H1 (cell line): ENCODE measurements around the gene MPST. TPM values are rescaled to one million over a fixed set of nuclear protein-coding genes. Genes with fewer than 3 reads are reported as not detected.

Experiments
- CTCF ChIA-PET: fragments of 300-600 bp; sonication (Branson Sonifier 250); formaldehyde crosslinking; loops from one replicate; lab custom pipeline; 2021; ENCODE audit not compliant: partially characterized antibody; lab: Charles Lee
- POLR2A ChIA-PET: fragments of 300-600 bp; sonication (Branson Sonifier 250); formaldehyde crosslinking; loops from one replicate; lab custom pipeline; 2021; ENCODE audit warnings: inconsistent platforms; ENCODE audit not compliant: partially characterized antibody; lab: Charles Lee
- DNase-seq, 2 experiments: peaks; one replicate each; pipeline versions ENCODE4 v3.0.0 to v3.0.0-alpha.2; 2010 to 2022; ENCODE audit warnings: low spot score in 2 of 2, low read depth in 1 of 2, mixed read lengths in 1 of 2
- FAIRE-seq: peaks from 2 replicates; lab custom pipeline; 2011; peaks lifted over from hg19 to GRCh38; lab: Jason Lieb, UNC
- H2AFZ ChIP-seq: 2 replicates; pipeline ENCODE4 v1.8.1; 2012; ENCODE audit warnings: low read length, inconsistent platforms
- H2AK5ac ChIP-seq: 2 replicates; pipeline ENCODE4 v1.6.1; 2013; ENCODE audit warnings: low read depth, low read length
- H2BK120ac ChIP-seq: replicated peaks from 2 replicates; pipeline ENCODE3; 2013; ENCODE audit warnings: low read depth, low read length, inconsistent platforms
- H2BK12ac ChIP-seq: 2 replicates; pipeline ENCODE4 v1.6.1; 2013; ENCODE audit warnings: low read depth, low read length
- H2BK15ac ChIP-seq: 2 replicates; pipeline ENCODE4 v1.6.1; 2013; ENCODE audit warnings: low read length
- H2BK20ac ChIP-seq: 2 replicates; pipeline ENCODE4 v1.6.1; 2013; ENCODE audit warnings: low read length
- H2BK5ac ChIP-seq: 2 replicates; pipeline ENCODE4 v1.6.1; 2013; ENCODE audit warnings: low read depth, low read length
- H3K14ac ChIP-seq: 2 replicates; pipeline ENCODE4 v1.6.1; 2013; ENCODE audit warnings: inconsistent platforms; ENCODE audit not compliant: insufficient read length
- H3K18ac ChIP-seq: 2 replicates; pipeline ENCODE4 v1.6.1; 2013; ENCODE audit warnings: low read length; ENCODE audit errors: extremely low read depth
- H3K23ac ChIP-seq: 2 replicates; pipeline ENCODE4 v1.6.1; 2013; ENCODE audit warnings: inconsistent platforms; ENCODE audit not compliant: insufficient read length
- H3K23me2 ChIP-seq: 2 replicates; pipeline ENCODE4 v1.6.1; 2013; ENCODE audit warnings: low read depth, low read length
- H3K27ac ChIP-seq: 2 replicates; pipeline ENCODE4 v1.6.1; 2011; ENCODE audit warnings: low read depth, low read length, inconsistent platforms
- H3K27me3 ChIP-seq, 4 experiments: replicated peaks in 1 of 4; 1 replicate in 1 of 4; 2 replicates in 3 of 4; pipeline versions ENCODE4 v1.6.1 to v1.8.1; 2011 to 2013; ENCODE audit warnings: low read length in 3 of 4, mild to moderate bottlenecking in 3 of 4, inconsistent platforms in 2 of 4, mixed read lengths in 2 of 4, moderate library complexity in 1 of 4; ENCODE audit not compliant: control insufficient read depth in 3 of 4, insufficient read depth in 3 of 4; ENCODE audit errors: extremely low read depth in 1 of 4
- H3K36me3 ChIP-seq, 4 experiments: 2 replicates each; pipeline versions ENCODE4 v1.6.1 to v1.8.1; 2011 to 2013; ENCODE audit warnings: mild to moderate bottlenecking in 4 of 4, low read length in 3 of 4, moderate library complexity in 2 of 4, control low read depth in 1 of 4, inconsistent platforms in 1 of 4; ENCODE audit not compliant: insufficient read depth in 4 of 4, control insufficient read depth in 2 of 4
- H3K4ac ChIP-seq: replicated peaks from 2 replicates; pipeline ENCODE3; 2013; ENCODE audit warnings: low read length, low read depth, mixed read lengths, inconsistent platforms; ENCODE audit not compliant: insufficient read length
- H3K4me1 ChIP-seq, 4 experiments: replicated peaks in 1 of 4; 1 replicate in 1 of 4; 2 replicates in 3 of 4; pipeline versions ENCODE4 v1.6.1 to v1.8.1; 2011 to 2013; ENCODE audit warnings: low read length in 3 of 4, inconsistent platforms in 2 of 4, mixed read lengths in 1 of 4; ENCODE audit not compliant: insufficient read depth in 4 of 4, control insufficient read depth in 3 of 4
- H3K4me2 ChIP-seq, 2 experiments: 2 replicates each; pipeline versions ENCODE4 v1.6.1 to v1.8.1; 2011 to 2013; ENCODE audit warnings: low read depth in 2 of 2, low read length in 2 of 2, control low read depth in 1 of 2, inconsistent platforms in 1 of 2, mild to moderate bottlenecking in 1 of 2; ENCODE audit not compliant: insufficient read depth in 1 of 2
- H3K4me3 ChIP-seq, 4 experiments: fragments of 200-600, 300-600 bp in 1 of 4; sonication (generic), shearing (Covaris generic), sonication (Bioruptor Twin) in 1 of 4; 2 replicates each; pipeline versions ENCODE4 v1.5.1 to v1.8.1; 2011 to 2016; ENCODE audit warnings: low read length in 4 of 4, low read depth in 3 of 4, control low read depth in 2 of 4, inconsistent platforms in 2 of 4, mild to moderate bottlenecking in 2 of 4, mixed read lengths in 1 of 4, moderate library complexity in 1 of 4; ENCODE audit not compliant: insufficient read depth in 2 of 4; ENCODE audit errors: extremely low read depth in 1 of 4
- H3K56ac ChIP-seq: replicated peaks from 2 replicates; pipeline ENCODE3; 2013; ENCODE audit warnings: low read depth, mild to moderate bottlenecking, mixed read lengths, low read length, inconsistent platforms; ENCODE audit not compliant: insufficient read length
- H3K79me1 ChIP-seq: 2 replicates; pipeline ENCODE4 v1.6.1; 2013; ENCODE audit warnings: low read depth, low read length, control low read depth
- H3K79me2 ChIP-seq, 2 experiments: 2 replicates each; pipeline versions ENCODE4 v1.6.1 to v1.8.1; 2012 to 2013; ENCODE audit warnings: low read length in 2 of 2, mild to moderate bottlenecking in 2 of 2, inconsistent platforms in 1 of 2; ENCODE audit not compliant: insufficient read depth in 2 of 2, control insufficient read depth in 1 of 2
- H3K9ac ChIP-seq, 4 experiments: replicated peaks in 1 of 4; 1 replicate in 1 of 4; 2 replicates in 3 of 4; pipeline versions ENCODE4 v1.6.1 to v1.8.1; 2011 to 2013; ENCODE audit warnings: low read depth in 3 of 4, low read length in 3 of 4, control low read depth in 2 of 4, mild to moderate bottlenecking in 2 of 4, moderate library complexity in 2 of 4, inconsistent platforms in 1 of 4; ENCODE audit errors: extremely low read depth in 1 of 4
- H3K9me3 ChIP-seq, 2 experiments: 2 replicates each; pipeline versions ENCODE4 v1.6.1 to v1.8.1; 2012 to 2013; ENCODE audit warnings: mild to moderate bottlenecking in 2 of 2, moderate library complexity in 2 of 2, control low read depth in 1 of 2, inconsistent platforms in 1 of 2, low read depth in 1 of 2, low read length in 1 of 2, mixed read lengths in 1 of 2; ENCODE audit not compliant: insufficient read depth in 2 of 2
- H4K20me1 ChIP-seq, 2 experiments: replicated peaks in 1 of 2; 2 replicates each; pipeline versions ENCODE3 to v1.8.1; 2011 to 2013; ENCODE audit warnings: inconsistent platforms in 2 of 2, low read length in 2 of 2, mild to moderate bottlenecking in 1 of 2; ENCODE audit not compliant: insufficient read depth in 2 of 2, control insufficient read depth in 1 of 2
- H4K5ac ChIP-seq: 2 replicates; pipeline ENCODE4 v1.6.1; 2013; ENCODE audit warnings: low read length, low read depth, mixed read lengths, inconsistent platforms; ENCODE audit not compliant: insufficient read length
- H4K8ac ChIP-seq: 2 replicates; pipeline ENCODE4 v1.8.0; 2013; ENCODE audit warnings: mild to moderate bottlenecking, moderate library complexity, low read length, inconsistent platforms; ENCODE audit not compliant: insufficient read depth; ENCODE audit errors: extremely low read depth
- H4K91ac ChIP-seq: replicated peaks from 2 replicates; pipeline ENCODE3; 2013; ENCODE audit warnings: low read length, mixed read lengths, inconsistent platforms; ENCODE audit not compliant: insufficient read length
- ASH2L ChIP-seq: fragments of 200-600, 300-600 bp; sonication (generic); IDR thresholded peaks from one replicate; pipeline ENCODE4 v1.7.1; 2017; ENCODE audit warnings: low read length
- CREB1 ChIP-seq: IDR thresholded peaks from 2 replicates; pipeline ENCODE4 v1.6.1; 2012; ENCODE audit warnings: inconsistent platforms
- JUN ChIP-seq: IDR thresholded peaks from 2 replicates; pipeline ENCODE4 v1.6.1; 2011; ENCODE audit warnings: low read depth, mild to moderate bottlenecking, improper control_type of control experiment, low read length
- JUND ChIP-seq: IDR thresholded peaks from 2 replicates; pipeline ENCODE4 v1.6.1; 2011; ENCODE audit warnings: mild to moderate bottlenecking, improper control_type of control experiment, low read length
- POLR2A ChIP-seq, 2 experiments: IDR thresholded peaks; 1 replicate in 1 of 2; 2 replicates in 1 of 2; pipeline ENCODE4 v1.6.1; 2011; ENCODE audit warnings: low read depth in 2 of 2, low read length in 2 of 2, mild to moderate bottlenecking in 2 of 2; ENCODE audit errors: control extremely low read depth in 1 of 2
- RNF2 ChIP-seq: fragments of 200-900, 300-1000 bp; sonication (generic); IDR thresholded peaks from 2 replicates; pipeline ENCODE4 v1.7.1; 2016; ENCODE audit warnings: borderline replicate concordance, low read depth, mild to moderate bottlenecking, antibody characterized with exemption, low read length; ENCODE audit not compliant: poor library complexity, severe bottlenecking; ENCODE audit errors: missing control alignments
- SIX5 ChIP-seq: IDR thresholded peaks from 2 replicates; pipeline ENCODE4 v1.6.1; 2011; ENCODE audit warnings: mild to moderate bottlenecking, low read depth, low read length
- SP4 ChIP-seq: IDR thresholded peaks from 2 replicates; pipeline ENCODE4 v1.6.1; 2012; ENCODE audit warnings: low read length, inconsistent platforms
- TAF1 ChIP-seq: IDR thresholded peaks from 2 replicates; pipeline ENCODE4 v1.6.1; 2011; ENCODE audit warnings: mild to moderate bottlenecking, low read depth, low read length
- YY1 ChIP-seq: IDR thresholded peaks from 2 replicates; pipeline ENCODE4 v1.6.1; 2011; ENCODE audit warnings: low read depth, mild to moderate bottlenecking, low read length
- WGBS, 2 experiments: shearing (Covaris generic) in 1 of 2; methylation state at CpG; one replicate each; pipeline versions ENCODE4 v1.1.6 to v1.1.7; 2013 to 2015; ENCODE audit warnings: low lambda C conversion rate in 2 of 2, mixed read lengths in 2 of 2, inconsistent platforms in 1 of 2, low coverage in 1 of 2, missing lambda C conversion rate in 1 of 2; ENCODE audit not compliant: insufficient replicate concordance in 2 of 2, insufficient coverage in 1 of 2, insufficient read length in 1 of 2; ENCODE audit errors: extremely low coverage in 1 of 2, missing lambda C conversion rate in 1 of 2; 5-methylcytosine and 5-hydroxymethylcytosine counted together
- polyA plus RNA-seq, 7 experiments: library from polyadenylated mRNA; depleted of rRNA in 3 of 7; stranded (reverse) in 5 of 7; unstranded in 2 of 7; fragments of >200 nt in 5 of 7; fragments of 200-250 nt in 2 of 7; gene quantifications; 1 replicate in 5 of 7; 2 replicates in 1 of 7; 4 replicates in 1 of 7; pipeline versions ENCODE4 v1.2.1 to v1.2.3, GENCODE V29; 2011 to 2013; ENCODE audit warnings: missing spikeins in 2 of 7, mixed read lengths in 2 of 7
- total RNA-seq: library from RNA; stranded (reverse); fragmentation: NEBNext Ultra II Directional; extraction: Animal tissue kit (Norgen Biotek cat#: 25700); gene quantifications from 2 replicates; pipeline ENCODE4 v1.2.1, GENCODE V29; 2021
- TF ChIP-seq, protein P1 (sequence below): IDR thresholded peaks from 2 replicates; pipeline ENCODE4 v1.6.1; 2011; ENCODE audit warnings: low read depth, mild to moderate bottlenecking, low read length; ENCODE audit not compliant: insufficient read depth
- TF ChIP-seq, protein P2 (sequence below): IDR thresholded peaks from 2 replicates; pipeline ENCODE4 v1.6.1; 2012; ENCODE audit warnings: low read length, inconsistent platforms

Gene MPST
- total and polyA plus RNA-seq, 2 of the 8 experiments (the other 6 are each of a cell fraction or from before 2014, with no cell fraction given) = 86.0 to 124 TPM

DNA sequence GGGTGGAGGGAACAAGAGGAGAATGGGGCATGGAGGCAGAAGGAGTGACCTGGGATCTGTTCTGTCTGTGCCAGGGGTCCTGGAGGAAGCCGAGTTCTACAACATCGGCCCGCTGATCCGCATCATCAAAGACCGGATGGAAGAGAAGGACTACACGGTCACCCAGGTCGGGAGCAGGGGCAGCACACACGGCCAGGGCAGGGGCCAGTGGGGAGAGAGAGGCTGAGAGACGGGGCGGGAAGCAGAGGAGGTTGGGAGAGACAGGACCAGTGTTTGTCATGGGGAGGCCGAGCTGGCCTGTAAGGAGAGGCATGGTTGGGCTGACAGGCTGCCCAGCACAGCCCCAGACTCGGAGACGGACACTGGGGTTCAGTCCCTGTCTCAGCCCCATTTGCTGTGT is 36.7 kb downstream of the MPST start:
- no peak overlapping the region for H2BK20ac ChIP-seq
- H3K23me2 ChIP-seq = peaks cover 5% of the 10 kb centered on the region; the same call in 1 of the 2 replicates
- H3K4me3 ChIP-seq = no peak overlapping the region
- H2BK15ac ChIP-seq = no peak overlapping the region
- no peaks in the 10 kb centered on the region for H3K79me2 ChIP-seq
- no peak for TF ChIP-seq ASH2L
- TF ChIP-seq, protein P1, sequence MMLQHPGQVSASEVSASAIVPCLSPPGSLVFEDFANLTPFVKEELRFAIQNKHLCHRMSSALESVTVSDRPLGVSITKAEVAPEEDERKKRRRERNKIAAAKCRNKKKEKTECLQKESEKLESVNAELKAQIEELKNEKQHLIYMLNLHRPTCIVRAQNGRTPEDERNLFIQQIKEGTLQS = no peak
- TF ChIP-seq RNF2 = no peak
- TF ChIP-seq, protein P2, sequence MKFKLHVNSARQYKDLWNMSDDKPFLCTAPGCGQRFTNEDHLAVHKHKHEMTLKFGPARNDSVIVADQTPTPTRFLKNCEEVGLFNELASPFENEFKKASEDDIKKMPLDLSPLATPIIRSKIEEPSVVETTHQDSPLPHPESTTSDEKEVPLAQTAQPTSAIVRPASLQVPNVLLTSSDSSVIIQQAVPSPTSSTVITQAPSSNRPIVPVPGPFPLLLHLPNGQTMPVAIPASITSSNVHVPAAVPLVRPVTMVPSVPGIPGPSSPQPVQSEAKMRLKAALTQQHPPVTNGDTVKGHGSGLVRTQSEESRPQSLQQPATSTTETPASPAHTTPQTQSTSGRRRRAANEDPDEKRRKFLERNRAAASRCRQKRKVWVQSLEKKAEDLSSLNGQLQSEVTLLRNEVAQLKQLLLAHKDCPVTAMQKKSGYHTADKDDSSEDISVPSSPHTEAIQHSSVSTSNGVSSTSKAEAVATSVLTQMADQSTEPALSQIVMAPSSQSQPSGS = no peak
- no peak for TF ChIP-seq POLR2A (IDR thresholded peaks at IDR 0.05; ENCODE audit: control extremely low read depth in 1 of 2, low read depth in 2 of 2, low read length in 2 of 2)
- no peak for TF ChIP-seq CREB1
- TF ChIP-seq SP4 = no peak
- TF ChIP-seq JUN = no peak
- no peak for TF ChIP-seq YY1
- TF ChIP-seq SIX5 = no peak
- no peak for TF ChIP-seq JUND
- TF ChIP-seq TAF1 = no peak
- H3K4me1 ChIP-seq = peaks cover 0 to 7% (median 3%) of the 10 kb centered on the region in 4 experiments; a peak in 3 of 7 replicates
- H2BK12ac ChIP-seq = no peak overlapping the region
- H4K8ac ChIP-seq = no peak overlapping the region
- DNase-seq = no peak
- no peak overlapping the region for H3K14ac ChIP-seq
- H3K23ac ChIP-seq = no peak overlapping the region
- no peak overlapping the region for H3K4ac ChIP-seq
- 88% methylated on average over 13 of the region's 13 CpGs; no CpG with 5 or more reads in 1 of the 2 experiments for WGBS, 2 experiments
- no peak overlapping the region for H4K5ac ChIP-seq
- H3K27ac ChIP-seq = no peak overlapping the region
- no peaks in the 10 kb centered on the region for H3K79me1 ChIP-seq
- no peak overlapping the region for H4K91ac ChIP-seq
- H2BK120ac ChIP-seq = no peak overlapping the region
- FAIRE-seq = no peak
- H3K36me3 ChIP-seq = peaks cover 0 to 10% (median 2%) of the 10 kb centered on the region in 4 experiments; a peak in 3 of 8 replicates
- no peak overlapping the region for H3K4me2 ChIP-seq
- ChIA-PET CTCF (interaction anchor here (0.9 to 3.3 kb wide), 4 partner anchors 11 to 200 kb away, joined by 3 to 27 read pairs (median 4); no protein-coding TSS in a partner anchor), POLR2A (interaction anchor here (0.5 kb wide), 1 partner anchor 150 kb away, joined by 4 read pairs; no protein-coding TSS in a partner anchor)
- no peaks in the 10 kb centered on the region for H3K9me3 ChIP-seq
- no peak overlapping the region for H3K9ac ChIP-seq
- H2AFZ ChIP-seq = no peak overlapping the region
- H2BK5ac ChIP-seq = no peak overlapping the region
- H3K56ac ChIP-seq = no peak overlapping the region
- peaks cover 0 to 16% of the 10 kb centered on the region in 2 experiments for H4K20me1 ChIP-seq
- H2AK5ac ChIP-seq = no peak overlapping the region
- no peak overlapping the region for H3K18ac ChIP-seq
- no peaks in the 10 kb centered on the region; a peak in 1 of 7 replicates for H3K27me3 ChIP-seq
